HCT116 (cell line): ENCODE data around the gene FNDC3B.

Experiments used
- CTCF ChIP-seq, 3 experiments: fragments of 200-600 bp in 1 of 3; sonication (generic) in 1 of 3; IDR thresholded peaks in 2 of 3; conservative IDR thresholded peaks in 1 of 3; 2 replicates each; pipeline ENCODE4 v1.5.1; 2012 to 2017; ENCODE audit warnings: low read depth in 2 of 3, low read length in 2 of 3, antibody characterized with exemption in 1 of 3, borderline replicate concordance in 1 of 3, control low read depth in 1 of 3, mild to moderate bottlenecking in 1 of 3, mixed read lengths in 1 of 3, mixed run types in 1 of 3, moderate library complexity in 1 of 3; ENCODE audit not compliant: insufficient read depth in 1 of 3
- EZH2 ChIP-seq: fragments of 200-600 bp; sonication (generic); IDR thresholded peaks from 2 replicates; pipeline ENCODE4 v1.6.1; 2017; ENCODE audit warnings: antibody characterized with exemption, mixed run types
- EZH2phosphoT487 ChIP-seq: fragments of 200-600 bp; IDR thresholded peaks from 2 replicates; pipeline ENCODE4 v1.6.1; 2018; ENCODE audit warnings: antibody characterized with exemption, borderline replicate concordance
- POLR2A ChIP-seq: IDR thresholded peaks from 2 replicates; pipeline ENCODE4 v1.7.0; 2011; ENCODE audit warnings: borderline replicate concordance; ENCODE audit not compliant: insufficient read depth, insufficient read length; ENCODE audit errors: extremely low read depth
- REST ChIP-seq: IDR thresholded peaks from 2 replicates; pipeline ENCODE4 v1.6.1; 2012; ENCODE audit warnings: low read depth

- TF ChIP-seq REST (no peak), CTCF (IDR thresholded peaks at IDR 0.05 in 2 of 3, conservative IDR thresholded peaks at IDR 0.05 in 1 of 3; ENCODE audit: borderline replicate concordance in 1 of 3, insufficient read depth in 1 of 3, low read depth in 2 of 3, low read length in 2 of 3) (no peak), POLR2A (no peak), EZH2 (no peak), EZH2phosphoT487 (no peak)
Observed at GRCh38 chr3:172070802-172071201, 31.4 kb downstream of the FNDC3B start.
